Neural progenitor cell (in vitro differentiated cells): ENCODE data around the gene GFPT1.

Experiments used
- EZH2 ChIP-seq: fragments of 200-600 bp; sonication (generic); IDR thresholded peaks from 2 replicates; pipeline ENCODE4 v1.6.1; 2017; ENCODE audit warnings: antibody characterized with exemption, mild to moderate bottlenecking, moderate library complexity
- TF ChIP-seq, protein P1 (sequence below): fragments of 200-600 bp; sonication (generic); IDR thresholded peaks from 2 replicates; pipeline ENCODE4 v1.5.1; 2017; ENCODE audit warnings: antibody characterized with exemption, mild to moderate bottlenecking

DNA sequence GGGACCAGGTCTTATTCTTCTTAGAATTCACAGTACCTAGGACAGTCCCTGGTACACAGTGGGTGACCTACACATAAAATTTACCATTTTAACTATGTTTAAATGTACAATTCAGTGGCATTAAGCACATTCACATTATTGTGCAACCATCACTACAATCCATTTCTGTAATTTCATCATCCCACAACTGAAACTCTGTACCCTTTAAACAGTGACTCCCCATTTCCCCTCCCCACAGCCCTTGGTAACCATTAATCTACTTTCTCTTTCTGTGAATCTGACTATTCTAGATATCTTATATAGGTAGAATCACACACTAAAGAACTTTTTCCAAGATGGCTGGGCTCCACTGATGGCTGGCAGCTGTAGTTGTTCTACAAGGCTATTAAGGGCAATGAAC, 41.6 kb downstream of the GFPT1 start:
- TF ChIP-seq, protein P1, sequence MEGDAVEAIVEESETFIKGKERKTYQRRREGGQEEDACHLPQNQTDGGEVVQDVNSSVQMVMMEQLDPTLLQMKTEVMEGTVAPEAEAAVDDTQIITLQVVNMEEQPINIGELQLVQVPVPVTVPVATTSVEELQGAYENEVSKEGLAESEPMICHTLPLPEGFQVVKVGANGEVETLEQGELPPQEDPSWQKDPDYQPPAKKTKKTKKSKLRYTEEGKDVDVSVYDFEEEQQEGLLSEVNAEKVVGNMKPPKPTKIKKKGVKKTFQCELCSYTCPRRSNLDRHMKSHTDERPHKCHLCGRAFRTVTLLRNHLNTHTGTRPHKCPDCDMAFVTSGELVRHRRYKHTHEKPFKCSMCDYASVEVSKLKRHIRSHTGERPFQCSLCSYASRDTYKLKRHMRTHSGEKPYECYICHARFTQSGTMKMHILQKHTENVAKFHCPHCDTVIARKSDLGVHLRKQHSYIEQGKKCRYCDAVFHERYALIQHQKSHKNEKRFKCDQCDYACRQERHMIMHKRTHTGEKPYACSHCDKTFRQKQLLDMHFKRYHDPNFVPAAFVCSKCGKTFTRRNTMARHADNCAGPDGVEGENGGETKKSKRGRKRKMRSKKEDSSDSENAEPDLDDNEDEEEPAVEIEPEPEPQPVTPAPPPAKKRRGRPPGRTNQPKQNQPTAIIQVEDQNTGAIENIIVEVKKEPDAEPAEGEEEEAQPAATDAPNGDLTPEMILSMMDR, result no peak
- no peak for TF ChIP-seq EZH2
